ENCODE measurements around the gene ATP6AP2.
A peak's percentile ranks its signal among the peaks of the same experiment; 100 is the strongest.

ATP6AP2 gene

DNA sequence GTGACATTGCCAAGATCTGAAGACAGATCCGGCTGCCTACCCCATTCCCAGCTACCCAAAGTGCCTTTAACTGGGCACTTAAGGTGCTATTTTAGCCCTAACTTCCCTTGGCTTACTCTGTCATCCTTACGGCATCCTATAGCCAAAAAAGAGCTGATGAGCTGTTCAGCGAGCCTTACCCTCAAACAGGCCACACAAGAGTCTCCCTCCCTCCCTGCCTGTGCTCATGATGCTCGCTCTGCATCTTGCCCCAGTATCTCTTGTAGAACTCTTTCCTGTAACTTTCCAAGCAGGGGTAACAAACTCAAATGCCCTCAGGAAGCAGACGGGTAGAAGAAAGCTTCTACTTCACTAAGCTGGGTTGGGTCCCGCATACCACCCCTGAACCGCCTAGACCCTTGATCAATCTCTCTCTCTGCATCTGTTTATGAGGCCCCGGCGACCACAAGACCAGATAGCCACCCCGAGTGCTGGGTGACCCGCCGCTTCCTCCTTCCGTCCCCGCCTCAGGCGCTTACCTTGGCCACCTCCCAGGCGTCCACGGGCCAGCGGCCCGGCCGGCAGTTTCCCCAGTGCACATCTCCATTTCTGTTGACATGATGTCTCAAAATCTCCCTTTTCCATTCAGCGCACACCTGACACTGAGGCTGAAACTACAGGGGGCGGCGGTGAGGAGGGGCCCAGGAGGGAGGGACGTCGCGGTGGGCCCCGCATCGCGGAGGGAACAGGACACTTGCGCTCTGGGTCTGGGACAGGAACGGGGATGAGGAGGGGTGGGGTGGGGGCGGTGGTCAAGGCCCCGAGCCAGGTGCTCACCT is 65.9 kb downstream of the ATP6AP2 start:
- DNase-seq: peak; percentile 24

DNA sequence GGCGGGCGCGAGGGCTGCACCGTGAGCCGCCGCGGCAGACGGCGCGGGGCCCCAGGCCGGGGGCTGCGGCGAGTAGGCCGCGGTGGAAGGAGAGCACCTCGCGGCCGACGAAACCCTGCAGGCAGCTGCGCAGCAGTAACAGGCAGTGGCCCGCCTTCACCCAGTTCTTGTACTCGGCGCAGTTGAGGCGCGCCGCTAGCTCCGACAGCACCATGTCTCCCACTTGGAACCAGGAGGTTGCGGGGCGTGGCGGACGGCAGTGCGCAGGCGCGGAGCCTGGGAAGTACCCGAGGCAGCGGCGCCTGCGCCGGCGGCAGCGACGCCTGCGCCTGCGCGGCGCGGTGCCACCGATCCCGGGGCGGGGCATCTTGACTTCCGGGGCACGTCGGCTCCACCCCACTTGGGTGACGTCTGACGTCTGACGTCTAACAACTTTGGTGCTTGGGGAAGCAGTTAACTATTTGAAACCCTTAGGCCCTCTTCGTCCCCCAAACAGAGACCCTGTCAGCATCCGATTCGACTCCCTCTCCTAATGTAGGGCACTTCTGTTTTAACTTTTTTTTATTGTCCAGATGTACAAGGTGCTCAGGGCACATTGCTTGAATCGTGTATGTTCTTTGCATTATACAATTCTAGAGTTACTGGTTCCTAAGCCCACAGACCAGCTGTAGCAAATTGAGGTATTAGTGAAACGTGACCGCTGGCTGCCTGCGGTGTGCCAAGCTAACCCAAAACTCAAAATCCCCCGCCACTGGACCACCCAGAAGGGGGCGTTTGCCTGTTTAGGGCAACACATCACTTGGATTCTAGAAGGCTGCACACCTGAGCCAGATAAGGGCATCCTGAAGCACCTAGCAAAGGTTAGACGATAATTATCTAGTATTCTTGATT is 66.8 kb downstream of the ATP6AP2 start, which contains the start of gene CXorf38:
CXorf38 (minus strand) TSS at position 255 of the 891 bp plus-strand sequence; CDS start at position 214, 41 bp downstream.
- peak; percentile 99 for DNase-seq

DNA sequence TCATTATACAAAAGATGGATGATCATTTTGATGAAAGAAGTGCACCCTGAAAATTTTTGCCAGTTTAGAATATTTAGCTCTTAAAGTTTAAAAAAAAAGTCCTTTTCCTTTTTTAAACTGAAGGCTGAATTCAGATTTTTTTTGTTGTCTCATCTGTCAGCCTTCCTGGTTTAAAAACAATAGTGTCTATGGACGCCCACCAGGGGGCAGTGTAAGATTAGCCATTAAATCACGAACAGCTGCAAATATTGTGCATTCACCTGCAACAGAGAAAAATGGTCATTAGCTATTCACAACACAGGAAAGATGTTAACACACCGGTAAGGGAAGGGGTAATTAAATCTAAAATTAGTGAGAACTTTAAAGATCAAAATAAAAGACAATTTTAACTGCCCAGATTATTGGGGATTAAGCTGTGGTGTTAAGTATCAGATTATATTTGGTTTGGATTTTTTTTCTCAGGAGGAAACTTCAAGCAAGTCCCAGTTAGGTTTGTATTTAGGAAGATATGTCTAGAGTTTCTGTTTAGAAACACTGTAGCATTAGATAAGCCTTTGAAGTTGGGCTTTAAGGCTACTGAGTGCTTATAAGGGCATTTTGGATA is 71.0 kb downstream of the ATP6AP2 start:
- DNase-seq: peak; percentile 68

DNA sequence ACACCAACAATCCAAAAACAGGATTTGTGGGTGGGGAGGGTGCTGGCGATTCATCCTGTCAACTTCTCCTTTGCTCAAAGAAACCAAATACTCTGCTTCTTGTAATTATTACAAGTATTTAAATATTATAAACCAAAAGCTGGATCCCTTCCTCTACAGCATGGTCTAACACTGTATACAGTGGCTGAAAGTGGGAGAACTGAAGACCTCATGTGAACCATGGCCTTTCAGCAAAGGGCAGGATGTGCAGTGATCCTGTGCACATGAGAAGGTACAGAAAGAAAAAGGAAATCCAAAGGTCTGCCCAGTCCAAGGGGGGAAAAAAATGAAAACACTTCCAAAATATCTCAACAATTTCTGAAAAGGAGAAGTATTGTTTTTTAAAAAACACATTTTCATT is 71.9 kb downstream of the ATP6AP2 start:
- DNase-seq: no peak

DNA sequence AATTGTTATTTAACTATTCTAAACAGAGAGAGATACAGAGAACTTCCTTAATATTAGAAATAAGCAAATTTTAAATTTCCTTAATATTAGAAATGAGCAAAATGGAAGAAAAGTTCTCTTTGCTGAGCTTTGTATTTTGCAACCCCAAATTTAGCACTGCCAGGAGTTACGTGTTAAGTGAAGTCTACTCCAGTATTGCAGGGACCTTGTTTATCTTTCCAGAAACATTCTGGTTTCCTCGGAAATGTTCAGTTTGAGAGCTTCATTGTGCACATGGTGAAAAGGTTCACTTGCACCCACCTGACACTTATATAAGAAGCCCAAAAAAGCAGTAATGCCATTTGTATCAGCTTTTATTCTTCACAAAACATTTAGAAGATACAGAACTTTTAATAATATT is 72.8 kb downstream of the ATP6AP2 start:
- no peak for DNase-seq

All from activated T-cell treated with anti-CD3 and anti-CD28 coated beads, Interleukin-2, amount 50 U/mL, for 1 hour (primary cell).